SIG-M5 treated with dmso at 0.1 percent for 504 hours (cell line): ENCODE measurements around the gene FAM171A1.
"Not testable (repeated sequence)": the region's sequence is repeated elsewhere in the genome, so short reads cannot be mapped to it uniquely, and the experiment has no call there.

ENCODE experiments used
- DNase-seq: peaks from one replicate; lab custom pipeline; 2025; ENCODE audit not compliant: unreplicated experiment; lab: John Stamatoyannopoulos, UW

FAM171A1 gene

GRCh38 chr10:15346440-15347141 lies 24.5 kb downstream of the FAM171A1 start:
- no peak for DNase-seq

GRCh38 chr10:15345450-15345849 lies 25.6 kb downstream of the FAM171A1 start:
- DNase-seq: no peak

GRCh38 chr10:15344876-15345285 lies 26.2 kb downstream of the FAM171A1 start:
- DNase-seq: peak; percentile 89

- DNase-seq: no peak
Measured at GRCh38 chr10:15344256-15344875, 26.7 kb downstream of the FAM171A1 start.

GRCh38 chr10:15342970-15343369 lies 28.1 kb downstream of the FAM171A1 start:
- DNase-seq: no peak

- DNase-seq: no peak
Measured at GRCh38 chr10:15341502-15342128, 29.5 kb downstream of the FAM171A1 start.

GRCh38 chr10:15339892-15340291 lies 31.2 kb downstream of the FAM171A1 start:
- no peak for DNase-seq

GRCh38 chr10:15337441-15337923 lies 33.6 kb downstream of the FAM171A1 start:
- not testable (repeated sequence) for DNase-seq

- no peak for DNase-seq
Measured at GRCh38 chr10:15336211-15336610, 34.9 kb downstream of the FAM171A1 start.

- no peak for DNase-seq
Measured at GRCh38 chr10:15335508-15335907, 35.6 kb downstream of the FAM171A1 start.

- no peak for DNase-seq
Measured at GRCh38 chr10:15334650-15335323, 36.3 kb downstream of the FAM171A1 start.

- no peak for DNase-seq
Measured at GRCh38 chr10:15333909-15334649, 37.0 kb downstream of the FAM171A1 start.

- not testable (repeated sequence) for DNase-seq
Measured at GRCh38 chr10:15333181-15333580, 37.9 kb downstream of the FAM171A1 start.

- no peak for DNase-seq
Measured at GRCh38 chr10:15331461-15331860, 39.6 kb downstream of the FAM171A1 start.

GRCh38 chr10:15329437-15329836 lies 41.7 kb downstream of the FAM171A1 start:
- no peak for DNase-seq

GRCh38 chr10:15325944-15326284 lies 45.2 kb downstream of the FAM171A1 start:
- DNase-seq: no peak

- DNase-seq: no peak
Measured at GRCh38 chr10:15325243-15325943, 45.7 kb downstream of the FAM171A1 start.

- no peak for DNase-seq
Measured at GRCh38 chr10:15324611-15325010, 46.5 kb downstream of the FAM171A1 start.

- no peak for DNase-seq
Measured at GRCh38 chr10:15324113-15324512, 47.0 kb downstream of the FAM171A1 start.

GRCh38 chr10:15322356-15322755 lies 48.7 kb downstream of the FAM171A1 start:
- DNase-seq: no peak
